H1 (cell line): ENCODE data around the gene LSM4. TPM values are rescaled to one million over a fixed set of nuclear protein-coding genes. Genes with fewer than 3 reads are reported as not detected.

Experiments used
- BRCA1 ChIP-seq: IDR thresholded peaks from 2 replicates; pipeline ENCODE4 v1.6.1; 2012; ENCODE audit warnings: low read depth, low read length, improper control_type of control experiment
- KDM1A ChIP-seq: fragments of 200-600, 300-600 bp; sonication (generic); IDR thresholded peaks from 2 replicates; pipeline ENCODE4 v1.7.1; 2016; ENCODE audit warnings: mild to moderate bottlenecking, low read length, borderline replicate concordance
- TBP ChIP-seq: IDR thresholded peaks from 2 replicates; pipeline ENCODE4 v1.6.1; 2011; ENCODE audit warnings: low read depth, low read length, improper control_type of control experiment
- ZNF274 ChIP-seq: IDR thresholded peaks from 2 replicates; pipeline ENCODE4 v1.7.0; 2012; ENCODE audit warnings: low read length, borderline replicate concordance; ENCODE audit errors: extremely low read depth
- polyA plus RNA-seq, 7 experiments: library from polyadenylated mRNA; depleted of rRNA in 3 of 7; stranded (reverse) in 5 of 7; unstranded in 2 of 7; fragments of >200 nt in 5 of 7; fragments of 200-250 nt in 2 of 7; gene quantifications; 1 replicate in 5 of 7; 2 replicates in 1 of 7; 4 replicates in 1 of 7; pipeline versions ENCODE4 v1.2.1 to v1.2.3, GENCODE V29; 2011 to 2013; ENCODE audit warnings: missing spikeins in 2 of 7, mixed read lengths in 2 of 7
- total RNA-seq: library from RNA; stranded (reverse); fragmentation: NEBNext Ultra II Directional; extraction: Animal tissue kit (Norgen Biotek cat#: 25700); gene quantifications from 2 replicates; pipeline ENCODE4 v1.2.1, GENCODE V29; 2021

LSM4 gene
- total and polyA plus RNA-seq, 2 of the 8 experiments (the other 6 are each of a cell fraction or from before 2014, with no cell fraction given), result 302 to 319 TPM

- TF ChIP-seq KDM1A, result no peak
- no peak for TF ChIP-seq ZNF274
- TF ChIP-seq TBP, result no peak
- no peak for TF ChIP-seq BRCA1
These were observed 59.3 kb downstream of the LSM4 start (continued) for GRCh38 chr19:18263324-18264136.
